GM23338 (cell line): Measurements from ENCODE around the gene RAB12. TPM values are rescaled to one million over a fixed set of nuclear protein-coding genes. Genes with fewer than 3 reads are reported as not detected.

Experiments used
- ATAC-seq: fragments of 200-7000 bp; cut with Tn5 transposase; 3 replicates; pipeline ENCODE4 v1.9.1; 2020
- DNase-seq: peaks from one replicate; pipeline ENCODE4 v3.0.0-alpha.2; 2015; ENCODE audit warnings: low spot score
- H2AFZ ChIP-seq: fragments of 200-600 bp; sonication (generic); 2 replicates; pipeline ENCODE4 v1.8.0; 2016; ENCODE audit warnings: antibody characterized with exemption, mild to moderate bottlenecking, moderate library complexity
- H3F3A ChIP-seq: fragments of 200-600 bp; sonication (generic); replicated peaks from 2 replicates; pipeline ENCODE4 v1.8.0; 2017; ENCODE audit warnings: antibody characterized with exemption, mixed run types, low read depth
- H3K27ac ChIP-seq: fragments of 200-600 bp; sonication (generic); 2 replicates; pipeline ENCODE4 v1.6.1; 2016; ENCODE audit warnings: low read depth
- H3K27me3 ChIP-seq: fragments of 200-600 bp; sonication (generic); 2 replicates; pipeline ENCODE4 v1.8.0; 2016; ENCODE audit warnings: mild to moderate bottlenecking, mixed run types, moderate library complexity; ENCODE audit not compliant: insufficient read depth
- H3K36me3 ChIP-seq: fragments of 200-600 bp; sonication (generic); 2 replicates; pipeline ENCODE4 v1.8.0; 2016; ENCODE audit warnings: mild to moderate bottlenecking; ENCODE audit not compliant: insufficient read depth
- H3K4me1 ChIP-seq: fragments of 200-600 bp; sonication (generic); 2 replicates; pipeline ENCODE4 v1.8.0; 2016; ENCODE audit warnings: mild to moderate bottlenecking, moderate library complexity; ENCODE audit not compliant: insufficient read depth
- H3K4me2 ChIP-seq: fragments of 200-600 bp; sonication (generic); 2 replicates; pipeline ENCODE4 v1.7.1; 2017; ENCODE audit warnings: mixed run types
- H3K4me3 ChIP-seq: fragments of 200-600 bp; sonication (generic); 2 replicates; pipeline ENCODE4 v1.6.1; 2016; ENCODE audit warnings: mixed run types
- H3K79me2 ChIP-seq: fragments of 200-600 bp; sonication (generic); replicated peaks from 2 replicates; pipeline ENCODE4 v1.8.0; 2017; ENCODE audit warnings: mild to moderate bottlenecking; ENCODE audit not compliant: insufficient read depth
- H3K9me2 ChIP-seq: fragments of 200-600 bp; sonication (generic); 2 replicates; pipeline ENCODE4 v1.8.0; 2017; ENCODE audit not compliant: insufficient read depth
- H4K20me1 ChIP-seq: fragments of 200-600 bp; sonication (generic); replicated peaks from 2 replicates; pipeline ENCODE4 v1.8.0; 2017; ENCODE audit warnings: mild to moderate bottlenecking; ENCODE audit not compliant: insufficient read depth
- H3K27ac Mint-ChIP-seq: 2 replicates; pipeline ENCODE4 v1.8.0; 2020; ENCODE audit warnings: inconsistent platforms, mild to moderate bottlenecking, moderate library complexity, mixed read lengths
- H3K27me3 Mint-ChIP-seq: 3 replicates; pipeline ENCODE4 v1.8.0; 2022; ENCODE audit warnings: low read depth, mild to moderate bottlenecking, moderate library complexity, mixed read lengths, inconsistent platforms; ENCODE audit not compliant: insufficient read depth, poor library complexity
- H3K36me3 Mint-ChIP-seq: 3 replicates; pipeline ENCODE4 v1.8.0; 2021; ENCODE audit warnings: low read depth, mild to moderate bottlenecking, inconsistent platforms, moderate library complexity, mixed read lengths
- H3K4me1 Mint-ChIP-seq: 3 replicates; pipeline ENCODE4 v1.8.0; 2020; ENCODE audit warnings: mild to moderate bottlenecking, inconsistent platforms, mixed read lengths
- H3K4me3 Mint-ChIP-seq: 3 replicates; pipeline ENCODE4 v1.8.0; 2021; ENCODE audit warnings: moderate library complexity, mild to moderate bottlenecking, inconsistent platforms, mixed read lengths
- H3K9me3 Mint-ChIP-seq: 3 replicates; pipeline ENCODE4 v1.8.0; 2020; ENCODE audit warnings: moderate library complexity, mild to moderate bottlenecking, inconsistent platforms, mixed read lengths
- CREB1 ChIP-seq: fragments of 250-450 bp; sonication (Bioruptor Pico); IDR thresholded peaks from 2 replicates; pipeline ENCODE4 v1.5.0; 2020; ENCODE audit warnings: low read depth, mild to moderate bottlenecking, moderate library complexity
- CTCF ChIP-seq, 2 experiments: fragments of 200-600 bp in 1 of 2; sonication (generic) in 1 of 2; conservative IDR thresholded peaks; 2 replicates each; pipeline versions ENCODE4 v1.5.1 to v1.6.1; 2016 to 2017; ENCODE audit warnings: antibody characterized with exemption in 2 of 2, low read depth in 2 of 2, mild to moderate bottlenecking in 2 of 2, moderate library complexity in 1 of 2
- ETS1 ChIP-seq: IDR thresholded peaks from 2 replicates; pipeline ENCODE4 v1.6.1; 2016; ENCODE audit warnings: antibody characterized with exemption
- EZH2 ChIP-seq: fragments of 200-600 bp; sonication (generic); IDR thresholded peaks from one replicate; pipeline ENCODE4 v1.8.0; 2017; ENCODE audit warnings: antibody characterized with exemption, mild to moderate bottlenecking, low read depth; ENCODE audit not compliant: unreplicated experiment
- EZH2phosphoT487 ChIP-seq: fragments of 200-600 bp; sonication (generic); IDR thresholded peaks from one replicate; pipeline ENCODE4 v1.8.1; 2018; ENCODE audit warnings: antibody characterized with exemption; ENCODE audit not compliant: unreplicated experiment
- JUNB ChIP-seq: IDR thresholded peaks from one replicate; pipeline ENCODE4 v1.6.1; 2016; ENCODE audit warnings: antibody characterized with exemption; ENCODE audit not compliant: unreplicated experiment
- NANOG ChIP-seq: IDR thresholded peaks from 2 replicates; pipeline ENCODE4 v1.6.1; 2016; ENCODE audit warnings: antibody characterized with exemption, borderline replicate concordance
- POLR2AphosphoS5 ChIP-seq: IDR thresholded peaks from 2 replicates; pipeline ENCODE4 v1.6.1; 2016; ENCODE audit warnings: antibody characterized with exemption, low read depth
- REST ChIP-seq: IDR thresholded peaks from one replicate; pipeline ENCODE4 v1.6.1; 2018; ENCODE audit warnings: antibody characterized with exemption; ENCODE audit not compliant: unreplicated experiment
- STAT1 ChIP-seq: IDR thresholded peaks from one replicate; pipeline ENCODE4 v1.6.1; 2016; ENCODE audit warnings: antibody characterized with exemption; ENCODE audit not compliant: unreplicated experiment
- ZNF114 ChIP-seq: fragments of 250-450 bp; sonication (Bioruptor Pico); IDR thresholded peaks from 2 replicates; pipeline ENCODE4 v1.5.0; 2020; ENCODE audit warnings: mild to moderate bottlenecking, moderate library complexity
- ZNF331 ChIP-seq: fragments of 250-450 bp; sonication (Bioruptor Pico); IDR thresholded peaks from 2 replicates; pipeline ENCODE4 v1.5.0; 2020; ENCODE audit warnings: low read depth, mild to moderate bottlenecking, moderate library complexity
- ZNF462 ChIP-seq: fragments of 250-450 bp; sonication (Bioruptor Pico); IDR thresholded peaks from 2 replicates; pipeline ENCODE4 v1.5.0; 2020; ENCODE audit warnings: mild to moderate bottlenecking, moderate library complexity
- polyA plus RNA-seq: library from polyadenylated mRNA; unstranded; fragments of >200 nt; fragmentation: Nextera tagmentation; extraction: Ambion mirVana; gene quantifications from 2 replicates; pipeline ENCODE4 v1.2.1, GENCODE V29; 2016
- total RNA-seq: library from RNA; depleted of rRNA; stranded (reverse); fragments of >200 nt; shearing (Covaris generic); gene quantifications from 2 replicates; pipeline ENCODE4 v1.2.3, GENCODE V29; 2014

RAB12 gene
- total and polyA plus RNA-seq, 2 experiments from 2014 or later: 16.7 to 80.4 TPM

GRCh38 chr18:8686611-8687010 lies 77.4 kb downstream of the RAB12 start:
- H3K9me3 Mint-ChIP-seq: no peaks in the 10 kb centered on the region
- H3K9me2 ChIP-seq: no peaks in the 10 kb centered on the region
- H3K27me3 Mint-ChIP-seq: peaks cover 12% of the 10 kb centered on the region
- no peaks in the 10 kb centered on the region for H3K36me3 Mint-ChIP-seq
- no peaks in the 10 kb centered on the region for H3K27me3 ChIP-seq
- no peak overlapping the region for H3K27ac Mint-ChIP-seq
- peaks cover 24% of the 10 kb centered on the region for H3K4me1 ChIP-seq
- H2AFZ ChIP-seq: no peak overlapping the region
- H3K4me2 ChIP-seq: no peak overlapping the region
- TF ChIP-seq CTCF (conservative IDR thresholded peaks at IDR 0.05; ENCODE audit: low read depth in 2 of 2) (no peak), REST (no peak), ZNF114 (CRISPR knock-in tag) (no peak), ETS1 (no peak), STAT1 (no peak), POLR2AphosphoS5 (no peak), NANOG (no peak), CREB1 (no peak), ZNF462 (CRISPR knock-in tag) (no peak), JUNB (no peak), EZH2 (no peak), EZH2phosphoT487 (no peak), ZNF331 (no peak)
- no peak overlapping the region for H3K27ac ChIP-seq
- H3K4me3 Mint-ChIP-seq: no peak overlapping the region
- no peaks in the 10 kb centered on the region for H3K79me2 ChIP-seq
- no peaks in the 10 kb centered on the region for H3K36me3 ChIP-seq
- peaks cover 28% of the 10 kb centered on the region for H3K4me1 Mint-ChIP-seq
- H4K20me1 ChIP-seq: no peaks in the 10 kb centered on the region
- ATAC-seq (peak; percentile 54), DNase-seq (no peak)
- no peak overlapping the region for H3K4me3 ChIP-seq
- H3F3A ChIP-seq: no peaks in the 10 kb centered on the region
